ENCODE data around the gene P2RY8. TPM values are rescaled to one million over a fixed set of nuclear protein-coding genes. Genes with fewer than 3 reads are reported as not detected.

P2RY8 gene
- total RNA-seq, 1 experiment from 2014 or later: not detected

DNA sequence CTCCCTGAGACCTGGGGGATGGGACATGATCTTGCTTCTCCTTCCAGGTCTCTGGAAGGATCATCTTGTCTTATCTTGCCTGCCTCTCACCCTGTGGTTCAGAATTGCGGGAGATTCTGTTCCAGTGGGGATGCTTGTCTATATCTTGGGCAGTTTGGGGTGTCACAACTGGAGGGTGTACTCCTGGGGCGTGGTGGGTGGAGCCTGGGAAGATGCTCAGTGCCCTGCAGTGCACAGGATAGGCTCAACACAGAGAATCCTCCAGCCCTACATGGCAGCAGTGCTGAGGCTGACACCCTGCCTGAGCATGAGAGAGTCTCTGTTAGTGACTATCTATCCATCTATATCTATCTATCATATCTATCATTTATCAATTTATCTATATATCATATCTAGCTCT, 7.7 kb downstream of the P2RY8 start:
- no peak for TF ChIP-seq CTCF (IDR thresholded peaks at IDR 0.05; ENCODE audit: insufficient read depth in 1 of 2, low read depth in 1 of 2, low read length in 1 of 2, severe bottlenecking in 1 of 2, unreplicated experiment in 1 of 2)
- POLR2A ChIA-PET: no interaction called here
- Mint-ChIP-seq H3K36me3 (ENCODE audit: insufficient read depth, unreplicated experiment) (no peaks in the 10 kb centered on the region), H3K27ac (ENCODE audit: unreplicated experiment) (no peak overlapping the region), H3K4me3 (ENCODE audit: unreplicated experiment) (no peak overlapping the region), H3K9me3 (ENCODE audit: unreplicated experiment) (no peaks in the 10 kb centered on the region), H3K4me1 (ENCODE audit: low read depth, unreplicated experiment) (no peaks in the 10 kb centered on the region), H3K27me3 (ENCODE audit: insufficient read depth, unreplicated experiment) (no peaks in the 10 kb centered on the region)
- Histone ChIP-seq H3K9me3 (no peaks in the 10 kb centered on the region), H3K4me3 (ENCODE audit: low read depth, low read length) (no peak overlapping the region), H3K27me3 (replicated peaks; ENCODE audit: control insufficient read depth, insufficient read depth, low read length) (no peaks in the 10 kb centered on the region), H3K36me3 (ENCODE audit: control insufficient read depth, insufficient read depth, low read length) (no peaks in the 10 kb centered on the region), H3K4me1 (no peaks in the 10 kb centered on the region)
- no TSS peak for BruUV-seq (replicated peaks)
- DNase-seq: no peak
- intact Hi-C loops (cut with micrococcal nuclease; ENCODE audit: unreplicated experiment): no loop called here
- CTCF ChIA-PET: no interaction called here

DNA sequence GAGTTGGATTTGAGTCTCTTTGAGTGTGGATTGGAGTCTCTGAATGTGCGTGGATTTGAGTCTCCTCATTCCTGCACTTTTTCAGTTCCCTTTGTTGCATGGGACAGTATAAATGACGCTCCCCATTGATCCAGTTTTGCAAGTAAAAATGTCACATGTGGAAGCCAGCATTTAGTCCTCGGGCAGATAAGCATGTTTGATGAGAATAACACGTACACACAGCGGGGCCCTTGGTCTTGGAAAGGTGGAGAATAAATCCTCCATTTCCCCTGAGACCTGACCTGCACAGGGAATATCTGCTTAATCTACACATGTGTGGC, 8.1 kb downstream of the P2RY8 start:
- Mint-ChIP-seq H3K36me3 (ENCODE audit: insufficient read depth, unreplicated experiment) (no peaks in the 10 kb centered on the region), H3K27ac (ENCODE audit: unreplicated experiment) (no peak overlapping the region), H3K27me3 (ENCODE audit: insufficient read depth, unreplicated experiment) (no peaks in the 10 kb centered on the region), H3K4me3 (ENCODE audit: unreplicated experiment) (no peak overlapping the region), H3K9me3 (ENCODE audit: unreplicated experiment) (no peaks in the 10 kb centered on the region), H3K4me1 (ENCODE audit: low read depth, unreplicated experiment) (no peaks in the 10 kb centered on the region)
- Histone ChIP-seq H3K4me1 (no peaks in the 10 kb centered on the region), H3K9me3 (no peaks in the 10 kb centered on the region), H3K36me3 (ENCODE audit: control insufficient read depth, insufficient read depth, low read length) (no peaks in the 10 kb centered on the region), H3K4me3 (ENCODE audit: low read depth, low read length) (no peak overlapping the region), H3K27me3 (replicated peaks; ENCODE audit: control insufficient read depth, insufficient read depth, low read length) (no peaks in the 10 kb centered on the region)
- TF ChIP-seq CTCF (IDR thresholded peaks at IDR 0.05; ENCODE audit: insufficient read depth in 1 of 2, low read depth in 1 of 2, low read length in 1 of 2, severe bottlenecking in 1 of 2, unreplicated experiment in 1 of 2): no peak
- DNase-seq: no peak
- POLR2A ChIA-PET: no interaction called here
- intact Hi-C loops (cut with micrococcal nuclease; ENCODE audit: unreplicated experiment): no loop called here
- CTCF ChIA-PET: no interaction called here
- no TSS peak for BruUV-seq (replicated peaks)

GRCh38 chrX:1528186-1528883, 8.7 kb downstream of the P2RY8 start:
- no peaks in the 10 kb centered on the region for H3K27me3 ChIP-seq (replicated peaks; ENCODE audit: control insufficient read depth, insufficient read depth, low read length)
- Mint-ChIP-seq H3K9me3 (ENCODE audit: unreplicated experiment) (no peaks in the 10 kb centered on the region), H3K27ac (ENCODE audit: unreplicated experiment) (no peak overlapping the region), H3K4me3 (ENCODE audit: unreplicated experiment) (no peak overlapping the region), H3K4me1 (ENCODE audit: low read depth, unreplicated experiment) (no peaks in the 10 kb centered on the region), H3K27me3 (ENCODE audit: insufficient read depth, unreplicated experiment) (no peaks in the 10 kb centered on the region), H3K36me3 (ENCODE audit: insufficient read depth, unreplicated experiment) (no peaks in the 10 kb centered on the region)
- TF ChIP-seq CTCF (IDR thresholded peaks at IDR 0.05; ENCODE audit: insufficient read depth in 1 of 2, low read depth in 1 of 2, low read length in 1 of 2, severe bottlenecking in 1 of 2, unreplicated experiment in 1 of 2): no peak
- ChIA-PET CTCF (no interaction called here), POLR2A (no interaction called here)
- H3K36me3 ChIP-seq (ENCODE audit: control insufficient read depth, insufficient read depth, low read length): no peaks in the 10 kb centered on the region
- BruUV-seq (replicated peaks): no TSS peak
- no peaks in the 10 kb centered on the region for H3K9me3 ChIP-seq
- H3K4me3 ChIP-seq (ENCODE audit: low read depth, low read length): no peak overlapping the region
- intact Hi-C loops (cut with micrococcal nuclease; ENCODE audit: unreplicated experiment): no loop called here
- no peak for DNase-seq
- no peaks in the 10 kb centered on the region for H3K4me1 ChIP-seq
